K562 (cell line): Measurements from ENCODE around the gene ZNF214. TPM values are rescaled to one million over a fixed set of nuclear protein-coding genes. Genes with fewer than 3 reads are reported as not detected.

Source experiments
- ATAC-seq: fragments of 200-7000 bp; cut with Tn5 transposase; 3 replicates; pipeline ENCODE4 v1.9.1; 2020; ENCODE audit warnings: moderate library complexity
- BruUV-seq: library from RNA; stranded (reverse); fragments of 400-500 nt; replicated peaks from 2 replicates; lab custom pipeline; 2021; lab: Mats Ljungman, UMichigan
- CTCF ChIA-PET: fragments of 300-600 bp; formaldehyde crosslinking; extraction: SDS; loops from one replicate; lab custom pipeline; 2021; ENCODE audit warnings: low intra/inter-chr PET ratio; lab: Yijun Ruan, JAX
- POLR2A ChIA-PET: fragments of 300-600, 350-650 bp; sonication (Branson Sonifier 250); formaldehyde crosslinking; extraction: SDS; loops from one replicate; lab custom pipeline; 2021; ENCODE audit warnings: antibody characterized with exemption, inconsistent platforms; lab: Yijun Ruan, JAX
- DNase-seq, 4 experiments: peaks; one replicate each; pipeline versions ENCODE4 v3.0.0 to v3.0.0-alpha.2; 2011 to 2018; ENCODE audit warnings: low spot score in 3 of 4, mixed read lengths in 3 of 4; ENCODE audit errors: extremely low read depth in 1 of 4
- FAIRE-seq: peaks from 2 replicates; lab custom pipeline; 2011; peaks lifted over from hg19 to GRCh38; lab: Jason Lieb, UNC
- H2AFZ ChIP-seq: 2 replicates; pipeline ENCODE4 v1.6.0; 2011; ENCODE audit warnings: low read depth, low read length, control low read depth, inconsistent platforms
- H3K27ac ChIP-seq: fragments of 200-600 bp; 3 replicates; pipeline ENCODE4 v1.8.0; 2011; ENCODE audit warnings: low read depth, mild to moderate bottlenecking, control low read depth, inconsistent platforms, low read length, moderate library complexity, mixed read lengths; ENCODE audit errors: extremely low read depth
- H3K27me3 ChIP-seq, 2 experiments: fragments of 300-600 bp in 1 of 2; 2 replicates in 1 of 2; 3 replicates in 1 of 2; pipeline versions ENCODE4 v1.6.0 to v1.8.0; 2011; ENCODE audit warnings: inconsistent platforms in 2 of 2, low read length in 2 of 2, mild to moderate bottlenecking in 1 of 2, mixed read lengths in 1 of 2, moderate library complexity in 1 of 2; ENCODE audit not compliant: control insufficient read depth in 2 of 2, insufficient read depth in 2 of 2
- H3K36me3 ChIP-seq: fragments of 300-600 bp; 3 replicates; pipeline ENCODE4 v1.8.0; 2011; ENCODE audit warnings: mild to moderate bottlenecking, low read length, inconsistent platforms; ENCODE audit not compliant: control insufficient read depth, insufficient read depth
- H3K4me1 ChIP-seq, 2 experiments: fragments of 200-600 bp in 1 of 2; replicated peaks in 1 of 2; 2 replicates in 1 of 2; 3 replicates in 1 of 2; pipeline versions ENCODE4 v1.5.1 to v1.8.0; 2011; ENCODE audit warnings: inconsistent platforms in 2 of 2, low read length in 2 of 2, mild to moderate bottlenecking in 1 of 2, mixed read lengths in 1 of 2, moderate library complexity in 1 of 2; ENCODE audit not compliant: control insufficient read depth in 2 of 2, insufficient read depth in 2 of 2
- H3K4me2 ChIP-seq: 2 replicates; pipeline ENCODE4 v1.6.1; 2011; ENCODE audit warnings: low read length, control low read depth, inconsistent platforms, mixed read lengths; ENCODE audit not compliant: insufficient read depth
- H3K4me3 ChIP-seq: fragments of 200-600 bp; sonication (generic), shearing (Covaris generic); 2 replicates; pipeline ENCODE4 v1.5.1; 2016; ENCODE audit warnings: control low read depth, inconsistent platforms
- H3K79me2 ChIP-seq: fragments of 200-600 bp; 3 replicates; pipeline ENCODE4 v1.8.0; 2011; ENCODE audit warnings: low read length, inconsistent platforms; ENCODE audit not compliant: control insufficient read depth, insufficient read depth
- H3K9ac ChIP-seq, 2 experiments: 2 replicates each; pipeline versions ENCODE4 v1.6.0 to v1.6.1; 2011; ENCODE audit warnings: low read depth in 2 of 2, low read length in 2 of 2, control low read depth in 1 of 2, inconsistent platforms in 1 of 2, mild to moderate bottlenecking in 1 of 2, mixed read lengths in 1 of 2; ENCODE audit not compliant: insufficient read depth in 1 of 2
- H3K9me1 ChIP-seq: one replicate; pipeline ENCODE4 v1.6.0; 2011; ENCODE audit warnings: inconsistent platforms, mild to moderate bottlenecking, low read length, moderate library complexity; ENCODE audit not compliant: control insufficient read depth, insufficient read depth
- H3K9me3 ChIP-seq: replicated peaks from 2 replicates; pipeline ENCODE4 v1.5.1; 2011; ENCODE audit warnings: low read depth, low read length, inconsistent platforms; ENCODE audit not compliant: control insufficient read depth, insufficient read depth
- H4K20me1 ChIP-seq: replicated peaks from 2 replicates; pipeline ENCODE4 v1.6.1; 2011; ENCODE audit warnings: low read length, inconsistent platforms, mixed read lengths; ENCODE audit not compliant: control insufficient read depth, insufficient read depth
- OTX1 ChIP-seq: fragments of 450-650 bp; formaldehyde crosslinking; IDR thresholded peaks from 2 replicates; pipeline ENCODE4 v1.4.0; 2022; ENCODE audit warnings: mild to moderate bottlenecking
- ZBTB8A ChIP-seq: fragments of 450-650 bp; IDR thresholded peaks from 2 replicates; pipeline ENCODE4 v1.6.1; 2018; ENCODE audit warnings: mild to moderate bottlenecking, moderate library complexity; ENCODE audit not compliant: partially characterized antibody
- WGBS: fragments of 100-300 bp; shearing (Covaris generic); methylation state at CpG from one replicate; pipeline ENCODE4 v1.1.6; 2016; ENCODE audit warnings: low coverage, mixed read lengths; ENCODE audit not compliant: insufficient coverage; ENCODE audit errors: missing lambda C conversion rate; 5-methylcytosine and 5-hydroxymethylcytosine counted together
- in situ Hi-C: fragments of 300-500 bp; cut with MboI; formaldehyde crosslinking; loops from 4 replicates; pipeline ENCODE4 v1.15.0; 2018; ENCODE audit warnings: inconsistent platforms, mixed read lengths
- intact Hi-C: fragments of 100-400 bp; cut with micrococcal nuclease; formaldehyde crosslinking; loops from 2 replicates; pipeline ENCODE4 v1.14.2; 2022
- polyA plus RNA-seq, 8 experiments: library from polyadenylated mRNA; depleted of rRNA in 4 of 8; stranded (reverse) in 5 of 8; unstranded in 3 of 8; fragments of >200 nt; fragmentation: Nextera tagmentation in 2 of 8; fragmentation: Illumina TruSeq in 1 of 8; extraction: Ambion mirVana in 2 of 8; extraction: Trizol in 1 of 8; gene quantifications; 2 replicates each; pipeline versions ENCODE4 v1.2.1 to v1.2.3, GENCODE V29; 2011 to 2014; ENCODE audit warnings: inconsistent platforms in 1 of 8, missing spikeins in 1 of 8
- total RNA-seq, 7 experiments: library from RNA; depleted of rRNA in 6 of 7; stranded (reverse); fragments of >200 nt in 6 of 7; fragmentation: Illumina TruSeq in 2 of 7; extraction: Trizol in 2 of 7; gene quantifications; 2 replicates each; pipeline versions ENCODE4 v1.2.1 to v1.2.3, GENCODE V29; 2011 to 2021; ENCODE audit warnings: low replicate concordance in 1 of 7
- TF ChIP-seq, protein P1 (sequence below): fragments of 450-650 bp; IDR thresholded peaks from 2 replicates; pipeline ENCODE4 v1.6.1; 2016; ENCODE audit warnings: mild to moderate bottlenecking, moderate library complexity
- TF ChIP-seq, protein P2 (sequence below): sonication (generic); formaldehyde crosslinking; IDR thresholded peaks from 2 replicates; pipeline ENCODE4 v1.8.0; 2022; ENCODE audit warnings: mild to moderate bottlenecking, missing genetic modification reagents, borderline replicate concordance
- TF ChIP-seq, protein P3 (sequence below): fragments of 200-400 bp; formaldehyde crosslinking; IDR thresholded peaks from 2 replicates; pipeline ENCODE4 v1.6.1; 2017; ENCODE audit warnings: mild to moderate bottlenecking, low read depth, low read length, moderate library complexity

The ZNF214 gene
- total and polyA plus RNA-seq, 9 of the 15 experiments (the other 6 are each of a cell fraction or from before 2014, with no cell fraction given), result 0.06 to 0.41 (median 0.33) TPM; not detected in 1

DNA sequence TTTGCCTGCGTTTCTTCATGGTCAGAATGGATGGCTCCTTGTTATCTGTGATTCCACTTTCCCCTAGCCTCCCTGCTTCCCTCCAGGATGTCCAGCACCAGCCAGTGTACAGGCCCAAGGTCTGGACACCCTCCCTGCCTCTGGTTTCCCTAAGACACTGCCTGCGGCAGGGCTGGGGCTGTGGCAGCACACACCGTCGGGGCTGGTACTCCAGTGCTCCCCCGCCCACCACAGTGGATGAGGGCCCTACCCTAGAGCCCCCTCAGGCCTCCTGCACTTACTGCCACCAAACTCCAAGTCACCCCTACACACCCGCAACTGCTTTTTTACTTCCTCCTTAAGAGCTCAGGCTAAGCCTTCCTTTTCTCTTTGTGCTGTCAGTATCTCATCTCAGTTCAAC lies 28.9 kb downstream of the ZNF214 start:
- ChIA-PET CTCF (no interaction called here), POLR2A (no interaction called here)
- no peak overlapping the region for H3K4me3 ChIP-seq
- no peaks in the 10 kb centered on the region for H3K9me3 ChIP-seq
- H3K9ac ChIP-seq, result peak overlapping the region in 1 of 2 experiments; percentile 36; a peak in 1 of 4 replicates
- in situ Hi-C loops, result no loop called here
- 59% methylated on average over 6 of the region's 6 CpGs for WGBS
- intact Hi-C loops, result loop anchor here (10.0 kb wide), 1 partner anchor 86 kb away; no protein-coding TSS in a partner anchor
- DNase-seq (no peak), FAIRE-seq (no peak), ATAC-seq (peak; percentile 49; the same call in 2 of the 3 replicates)
- H3K27ac ChIP-seq, result no peak overlapping the region
- BruUV-seq, result no TSS peak
- H3K79me2 ChIP-seq, result no peaks in the 10 kb centered on the region
- H3K9me1 ChIP-seq, result no peaks in the 10 kb centered on the region
- no peak overlapping the region for H3K4me2 ChIP-seq
- peaks cover 0 to 4% of the 10 kb centered on the region in 2 experiments; a peak in 1 of 5 replicates for H3K4me1 ChIP-seq
- no peak overlapping the region for H2AFZ ChIP-seq
- no peaks in the 10 kb centered on the region for H4K20me1 ChIP-seq
- no peaks in the 10 kb centered on the region for H3K27me3 ChIP-seq
- H3K36me3 ChIP-seq, result no peaks in the 10 kb centered on the region; the same call in 2 of the 3 replicates
- TF ChIP-seq, protein P1, sequence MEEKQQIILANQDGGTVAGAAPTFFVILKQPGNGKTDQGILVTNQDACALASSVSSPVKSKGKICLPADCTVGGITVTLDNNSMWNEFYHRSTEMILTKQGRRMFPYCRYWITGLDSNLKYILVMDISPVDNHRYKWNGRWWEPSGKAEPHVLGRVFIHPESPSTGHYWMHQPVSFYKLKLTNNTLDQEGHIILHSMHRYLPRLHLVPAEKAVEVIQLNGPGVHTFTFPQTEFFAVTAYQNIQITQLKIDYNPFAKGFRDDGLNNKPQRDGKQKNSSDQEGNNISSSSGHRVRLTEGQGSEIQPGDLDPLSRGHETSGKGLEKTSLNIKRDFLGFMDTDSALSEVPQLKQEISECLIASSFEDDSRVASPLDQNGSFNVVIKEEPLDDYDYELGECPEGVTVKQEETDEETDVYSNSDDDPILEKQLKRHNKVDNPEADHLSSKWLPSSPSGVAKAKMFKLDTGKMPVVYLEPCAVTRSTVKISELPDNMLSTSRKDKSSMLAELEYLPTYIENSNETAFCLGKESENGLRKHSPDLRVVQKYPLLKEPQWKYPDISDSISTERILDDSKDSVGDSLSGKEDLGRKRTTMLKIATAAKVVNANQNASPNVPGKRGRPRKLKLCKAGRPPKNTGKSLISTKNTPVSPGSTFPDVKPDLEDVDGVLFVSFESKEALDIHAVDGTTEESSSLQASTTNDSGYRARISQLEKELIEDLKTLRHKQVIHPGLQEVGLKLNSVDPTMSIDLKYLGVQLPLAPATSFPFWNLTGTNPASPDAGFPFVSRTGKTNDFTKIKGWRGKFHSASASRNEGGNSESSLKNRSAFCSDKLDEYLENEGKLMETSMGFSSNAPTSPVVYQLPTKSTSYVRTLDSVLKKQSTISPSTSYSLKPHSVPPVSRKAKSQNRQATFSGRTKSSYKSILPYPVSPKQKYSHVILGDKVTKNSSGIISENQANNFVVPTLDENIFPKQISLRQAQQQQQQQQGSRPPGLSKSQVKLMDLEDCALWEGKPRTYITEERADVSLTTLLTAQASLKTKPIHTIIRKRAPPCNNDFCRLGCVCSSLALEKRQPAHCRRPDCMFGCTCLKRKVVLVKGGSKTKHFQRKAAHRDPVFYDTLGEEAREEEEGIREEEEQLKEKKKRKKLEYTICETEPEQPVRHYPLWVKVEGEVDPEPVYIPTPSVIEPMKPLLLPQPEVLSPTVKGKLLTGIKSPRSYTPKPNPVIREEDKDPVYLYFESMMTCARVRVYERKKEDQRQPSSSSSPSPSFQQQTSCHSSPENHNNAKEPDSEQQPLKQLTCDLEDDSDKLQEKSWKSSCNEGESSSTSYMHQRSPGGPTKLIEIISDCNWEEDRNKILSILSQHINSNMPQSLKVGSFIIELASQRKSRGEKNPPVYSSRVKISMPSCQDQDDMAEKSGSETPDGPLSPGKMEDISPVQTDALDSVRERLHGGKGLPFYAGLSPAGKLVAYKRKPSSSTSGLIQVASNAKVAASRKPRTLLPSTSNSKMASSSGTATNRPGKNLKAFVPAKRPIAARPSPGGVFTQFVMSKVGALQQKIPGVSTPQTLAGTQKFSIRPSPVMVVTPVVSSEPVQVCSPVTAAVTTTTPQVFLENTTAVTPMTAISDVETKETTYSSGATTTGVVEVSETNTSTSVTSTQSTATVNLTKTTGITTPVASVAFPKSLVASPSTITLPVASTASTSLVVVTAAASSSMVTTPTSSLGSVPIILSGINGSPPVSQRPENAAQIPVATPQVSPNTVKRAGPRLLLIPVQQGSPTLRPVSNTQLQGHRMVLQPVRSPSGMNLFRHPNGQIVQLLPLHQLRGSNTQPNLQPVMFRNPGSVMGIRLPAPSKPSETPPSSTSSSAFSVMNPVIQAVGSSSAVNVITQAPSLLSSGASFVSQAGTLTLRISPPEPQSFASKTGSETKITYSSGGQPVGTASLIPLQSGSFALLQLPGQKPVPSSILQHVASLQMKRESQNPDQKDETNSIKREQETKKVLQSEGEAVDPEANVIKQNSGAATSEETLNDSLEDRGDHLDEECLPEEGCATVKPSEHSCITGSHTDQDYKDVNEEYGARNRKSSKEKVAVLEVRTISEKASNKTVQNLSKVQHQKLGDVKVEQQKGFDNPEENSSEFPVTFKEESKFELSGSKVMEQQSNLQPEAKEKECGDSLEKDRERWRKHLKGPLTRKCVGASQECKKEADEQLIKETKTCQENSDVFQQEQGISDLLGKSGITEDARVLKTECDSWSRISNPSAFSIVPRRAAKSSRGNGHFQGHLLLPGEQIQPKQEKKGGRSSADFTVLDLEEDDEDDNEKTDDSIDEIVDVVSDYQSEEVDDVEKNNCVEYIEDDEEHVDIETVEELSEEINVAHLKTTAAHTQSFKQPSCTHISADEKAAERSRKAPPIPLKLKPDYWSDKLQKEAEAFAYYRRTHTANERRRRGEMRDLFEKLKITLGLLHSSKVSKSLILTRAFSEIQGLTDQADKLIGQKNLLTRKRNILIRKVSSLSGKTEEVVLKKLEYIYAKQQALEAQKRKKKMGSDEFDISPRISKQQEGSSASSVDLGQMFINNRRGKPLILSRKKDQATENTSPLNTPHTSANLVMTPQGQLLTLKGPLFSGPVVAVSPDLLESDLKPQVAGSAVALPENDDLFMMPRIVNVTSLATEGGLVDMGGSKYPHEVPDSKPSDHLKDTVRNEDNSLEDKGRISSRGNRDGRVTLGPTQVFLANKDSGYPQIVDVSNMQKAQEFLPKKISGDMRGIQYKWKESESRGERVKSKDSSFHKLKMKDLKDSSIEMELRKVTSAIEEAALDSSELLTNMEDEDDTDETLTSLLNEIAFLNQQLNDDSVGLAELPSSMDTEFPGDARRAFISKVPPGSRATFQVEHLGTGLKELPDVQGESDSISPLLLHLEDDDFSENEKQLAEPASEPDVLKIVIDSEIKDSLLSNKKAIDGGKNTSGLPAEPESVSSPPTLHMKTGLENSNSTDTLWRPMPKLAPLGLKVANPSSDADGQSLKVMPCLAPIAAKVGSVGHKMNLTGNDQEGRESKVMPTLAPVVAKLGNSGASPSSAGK, result no peak
- TF ChIP-seq, protein P2, sequence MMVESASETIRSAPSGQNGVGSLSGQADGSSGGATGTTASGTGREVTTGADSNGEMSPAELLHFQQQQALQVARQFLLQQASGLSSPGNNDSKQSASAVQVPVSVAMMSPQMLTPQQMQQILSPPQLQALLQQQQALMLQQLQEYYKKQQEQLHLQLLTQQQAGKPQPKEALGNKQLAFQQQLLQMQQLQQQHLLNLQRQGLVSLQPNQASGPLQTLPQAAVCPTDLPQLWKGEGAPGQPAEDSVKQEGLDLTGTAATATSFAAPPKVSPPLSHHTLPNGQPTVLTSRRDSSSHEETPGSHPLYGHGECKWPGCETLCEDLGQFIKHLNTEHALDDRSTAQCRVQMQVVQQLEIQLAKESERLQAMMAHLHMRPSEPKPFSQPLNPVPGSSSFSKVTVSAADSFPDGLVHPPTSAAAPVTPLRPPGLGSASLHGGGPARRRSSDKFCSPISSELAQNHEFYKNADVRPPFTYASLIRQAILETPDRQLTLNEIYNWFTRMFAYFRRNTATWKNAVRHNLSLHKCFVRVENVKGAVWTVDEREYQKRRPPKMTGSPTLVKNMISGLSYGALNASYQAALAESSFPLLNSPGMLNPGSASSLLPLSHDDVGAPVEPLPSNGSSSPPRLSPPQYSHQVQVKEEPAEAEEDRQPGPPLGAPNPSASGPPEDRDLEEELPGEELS, result no peak
- TF ChIP-seq, protein P3, sequence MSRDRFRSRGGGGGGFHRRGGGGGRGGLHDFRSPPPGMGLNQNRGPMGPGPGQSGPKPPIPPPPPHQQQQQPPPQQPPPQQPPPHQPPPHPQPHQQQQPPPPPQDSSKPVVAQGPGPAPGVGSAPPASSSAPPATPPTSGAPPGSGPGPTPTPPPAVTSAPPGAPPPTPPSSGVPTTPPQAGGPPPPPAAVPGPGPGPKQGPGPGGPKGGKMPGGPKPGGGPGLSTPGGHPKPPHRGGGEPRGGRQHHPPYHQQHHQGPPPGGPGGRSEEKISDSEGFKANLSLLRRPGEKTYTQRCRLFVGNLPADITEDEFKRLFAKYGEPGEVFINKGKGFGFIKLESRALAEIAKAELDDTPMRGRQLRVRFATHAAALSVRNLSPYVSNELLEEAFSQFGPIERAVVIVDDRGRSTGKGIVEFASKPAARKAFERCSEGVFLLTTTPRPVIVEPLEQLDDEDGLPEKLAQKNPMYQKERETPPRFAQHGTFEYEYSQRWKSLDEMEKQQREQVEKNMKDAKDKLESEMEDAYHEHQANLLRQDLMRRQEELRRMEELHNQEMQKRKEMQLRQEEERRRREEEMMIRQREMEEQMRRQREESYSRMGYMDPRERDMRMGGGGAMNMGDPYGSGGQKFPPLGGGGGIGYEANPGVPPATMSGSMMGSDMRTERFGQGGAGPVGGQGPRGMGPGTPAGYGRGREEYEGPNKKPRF, result no peak
- TF ChIP-seq ZBTB8A, result no peak
- TF ChIP-seq OTX1 (CRISPR knock-in tag), result no peak
